Measurements from ENCODE around the gene IL11RA.

GRCh38 chr9:34663303-34663605, 11.3 kb downstream of the IL11RA start:
- TF ChIP-seq KDM5A (IDR thresholded peaks at IDR 0.05; ENCODE audit: low read length) (no peak), CTCF (IDR thresholded peaks at IDR 0.05; ENCODE audit: control extremely low read depth in 1 of 3, insufficient read depth in 1 of 3, low read depth in 1 of 3, low read length in 3 of 3) (no peak), EP300 (IDR thresholded peaks at IDR 0.05; ENCODE audit: borderline replicate concordance in 1 of 2, low read depth in 2 of 2, low read length in 2 of 2) (no peak), CHD2 (IDR thresholded peaks at IDR 0.05; ENCODE audit: low read length) (no peak), E2F6 (IDR thresholded peaks at IDR 0.05) (no peak), CREB1 (IDR thresholded peaks at IDR 0.05) (no peak), BCL11A (IDR thresholded peaks at IDR 0.05; ENCODE audit: low read depth in 2 of 2, low read length in 2 of 2) (no peak), FOSL1 (IDR thresholded peaks at IDR 0.05; ENCODE audit: insufficient read depth, low read depth, low read length) (no peak), TEAD4 (IDR thresholded peaks at IDR 0.05; ENCODE audit: low read depth, low read length) (no peak), SIN3A (conservative IDR thresholded peaks at IDR 0.05 in 1 of 2, IDR thresholded peaks at IDR 0.05 in 1 of 2; ENCODE audit: low read depth in 1 of 2, low read length in 2 of 2) (no peak), POLR2A (IDR thresholded peaks at IDR 0.05; ENCODE audit: control extremely low read depth in 1 of 2, low read depth in 2 of 2, low read length in 2 of 2) (no peak)

Measured in H1 (cell line).